Neural progenitor cell (in vitro differentiated cells): ENCODE data around the gene LTBP3.

Source experiments
- CTCF ChIP-seq: fragments of 200-600 bp; sonication (generic); IDR thresholded peaks from 2 replicates; pipeline ENCODE4 v1.5.1; 2017; ENCODE audit warnings: antibody characterized with exemption, mild to moderate bottlenecking
- EZH2 ChIP-seq: fragments of 200-600 bp; sonication (generic); IDR thresholded peaks from 2 replicates; pipeline ENCODE4 v1.6.1; 2017; ENCODE audit warnings: antibody characterized with exemption, mild to moderate bottlenecking, moderate library complexity
- EZH2phosphoT487 ChIP-seq: fragments of 200-600 bp; sonication (generic); IDR thresholded peaks from 2 replicates; pipeline ENCODE4 v1.6.1; 2017; ENCODE audit warnings: antibody characterized with exemption

GRCh38 chr11:65583589-65583988 is 25.4 kb upstream of the LTBP3 start:
- no peak for TF ChIP-seq EZH2phosphoT487
- TF ChIP-seq CTCF = no peak
- TF ChIP-seq EZH2 = no peak
